Umbilical cord (tissue), 2 donors: ENCODE results near the gene ALDH9A1. TPM values are rescaled to one million over a fixed set of nuclear protein-coding genes. Genes with fewer than 3 reads are reported as not detected.
"Not testable (repeated sequence)": the region's sequence is repeated elsewhere in the genome, so short reads cannot be mapped to it uniquely, and the experiment has no call there.

Experiments
- DNase-seq: peaks from one replicate; pipeline ENCODE4 v3.0.0-alpha.2; 2015; ENCODE audit warnings: low spot score
- total RNA-seq: library from RNA; depleted of rRNA; stranded (reverse); fragments of >200 nt; gene quantifications from one replicate; pipeline ENCODE4 v1.2.3, GENCODE V29; 2014; ENCODE audit warnings: low replicate concordance; ENCODE audit not compliant: insufficient read depth

The ALDH9A1 gene
- 64.8 TPM for total RNA-seq

DNA sequence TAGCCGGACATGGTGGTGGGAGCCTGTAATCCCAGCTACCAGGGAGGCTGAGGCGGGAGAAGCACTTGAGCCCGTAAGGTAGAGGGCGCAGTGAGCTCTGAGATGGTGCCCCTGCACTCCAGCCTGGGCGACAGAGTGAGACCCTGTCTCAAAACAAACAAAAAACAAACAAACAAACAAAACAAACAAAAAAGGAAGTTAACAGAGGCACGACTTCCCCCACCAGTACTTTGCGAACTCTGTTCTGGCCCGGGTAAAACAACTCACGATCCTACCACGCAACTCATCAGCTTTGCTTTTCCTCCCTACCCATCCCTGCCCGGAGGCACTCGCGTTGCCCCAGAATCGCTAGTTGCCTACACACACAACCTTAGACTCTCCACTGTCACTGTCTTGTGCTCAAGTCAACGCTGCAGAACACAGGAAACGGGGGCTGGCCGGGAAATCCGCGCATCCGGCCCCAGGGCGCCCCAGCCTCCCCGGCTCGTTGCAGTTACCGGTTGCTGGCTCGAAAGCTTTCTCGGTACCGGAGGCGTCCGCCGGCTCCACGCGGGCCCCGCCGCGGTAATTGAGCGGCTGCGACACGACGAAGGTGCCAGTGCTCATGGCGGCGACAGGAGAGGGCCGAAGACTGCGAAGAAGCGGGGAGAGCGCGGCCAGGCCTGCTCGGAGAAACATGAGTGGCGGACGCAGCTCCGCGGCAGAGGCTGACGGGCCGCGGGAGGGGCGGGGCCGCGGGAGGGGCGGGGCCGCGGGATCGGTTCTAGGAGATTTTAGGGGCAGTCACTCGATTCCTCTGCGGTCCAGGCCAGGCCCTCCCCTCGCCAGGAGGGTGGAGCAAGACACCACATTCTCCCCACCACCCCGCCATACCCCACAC lies at the start of gene ALDH9A1:
ALDH9A1 (minus strand) TSS at position 682 of the 880 bp plus-strand sequence; CDS start at position 678, 4 bp downstream.
- DNase-seq, result peak; percentile 93

GRCh38 chr1:165747632-165748447 lies 49.5 kb upstream of the ALDH9A1 start:
- no peak for DNase-seq

GRCh38 chr1:165744913-165745312 lies 46.6 kb upstream of the ALDH9A1 start:
- DNase-seq, result not testable (repeated sequence)

DNA sequence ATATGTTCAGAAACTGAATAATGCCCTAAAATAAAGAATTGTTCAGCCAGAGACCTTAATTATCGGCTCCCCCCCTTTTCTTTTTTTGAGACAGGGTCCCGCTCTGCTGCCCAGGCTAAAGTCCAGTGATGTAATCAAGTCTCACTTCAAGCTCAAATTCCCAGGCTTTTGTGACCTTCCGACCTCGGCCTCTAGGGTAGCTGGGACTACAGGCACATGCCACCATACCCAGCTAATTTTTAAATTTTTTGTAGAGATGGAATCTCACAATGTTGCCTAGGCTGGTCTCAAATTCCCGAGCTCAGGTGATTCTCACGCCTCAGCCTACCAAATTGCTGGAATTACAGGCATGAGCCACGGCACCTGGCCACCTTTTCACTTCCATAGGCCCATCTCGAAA lies 43.8 kb upstream of the ALDH9A1 start:
- no peak for DNase-seq

GRCh38 chr1:165738794-165739193 lies 40.4 kb upstream of the ALDH9A1 start:
- no peak for DNase-seq

- no peak for DNase-seq
Observed at GRCh38 chr1:165737196-165737595, 38.8 kb upstream of the ALDH9A1 start.

- no peak for DNase-seq
Observed at GRCh38 chr1:165734906-165735305, 36.5 kb upstream of the ALDH9A1 start.

- DNase-seq, result no peak
Observed at GRCh38 chr1:165726841-165727240, 28.5 kb upstream of the ALDH9A1 start.

DNA sequence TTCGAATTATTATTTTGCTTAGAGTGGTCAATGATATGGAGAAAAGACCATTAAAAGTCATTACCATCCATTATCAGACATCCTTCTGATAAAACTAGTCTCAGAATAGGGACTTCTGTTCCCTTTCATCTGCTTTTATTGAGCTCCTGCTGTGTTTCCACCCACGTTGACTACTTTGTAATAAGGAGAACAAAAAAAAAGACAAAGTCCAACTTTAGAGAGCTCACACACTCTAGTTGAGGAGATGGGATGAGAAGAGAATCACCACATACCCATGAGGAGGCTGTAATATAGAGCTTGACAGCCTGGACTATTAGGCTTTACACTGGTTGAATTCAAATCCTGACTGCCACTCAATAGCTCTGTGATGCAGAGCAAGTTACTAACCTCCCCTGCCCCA lies 27.8 kb upstream of the ALDH9A1 start:
- DNase-seq, result no peak

DNA sequence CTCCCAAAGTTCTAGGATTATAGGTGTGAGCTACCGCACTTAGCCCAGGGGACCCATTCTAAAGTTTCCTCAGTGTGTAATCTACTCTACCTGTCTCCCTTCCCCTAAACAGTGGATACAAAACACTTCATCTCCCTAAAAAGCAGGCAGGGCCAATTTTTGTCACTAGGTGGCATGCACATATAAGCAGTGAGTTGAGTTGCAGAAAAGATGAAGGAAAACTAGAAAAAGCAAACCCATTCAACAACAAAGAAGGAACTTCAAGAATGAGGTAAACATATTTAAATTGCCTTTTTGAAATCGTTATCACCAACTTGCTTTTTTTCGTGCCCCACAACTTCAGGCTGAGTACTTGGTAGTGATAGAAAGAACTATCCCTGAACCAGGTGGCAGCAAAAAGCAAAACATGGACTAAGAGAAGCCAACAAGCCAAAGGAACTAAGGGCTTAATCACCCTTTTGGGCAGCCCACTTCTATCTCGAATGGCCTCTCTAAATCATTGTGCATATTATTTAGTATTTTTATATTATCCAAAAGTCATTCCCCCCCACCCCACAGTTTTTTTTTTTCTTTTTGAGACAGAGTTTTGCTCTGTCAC lies 19.7 kb upstream of the ALDH9A1 start:
- peak; percentile 68 for DNase-seq

GRCh38 chr1:165716265-165717051 lies 18.1 kb upstream of the ALDH9A1 start:
- DNase-seq, result not testable (repeated sequence)

DNA sequence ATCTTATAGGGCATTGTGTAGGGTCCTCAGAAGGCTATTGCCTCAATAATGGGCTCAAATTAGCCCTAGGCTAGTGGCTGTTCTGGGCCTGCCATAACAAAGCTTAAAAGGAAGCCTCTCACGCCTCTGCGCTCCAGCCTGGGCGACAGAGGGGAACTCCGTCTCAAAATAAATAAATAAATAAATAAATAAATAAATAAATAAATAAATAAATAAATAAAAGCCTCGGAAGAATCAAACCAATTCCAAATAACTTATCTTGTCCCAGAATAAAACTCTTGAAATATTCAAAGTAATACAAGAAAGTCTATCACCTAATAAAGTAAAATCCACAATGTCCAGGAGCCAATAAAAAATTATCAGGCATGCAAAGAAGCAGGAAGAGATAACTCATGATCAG lies 14.4 kb upstream of the ALDH9A1 start:
- no peak for DNase-seq

DNA sequence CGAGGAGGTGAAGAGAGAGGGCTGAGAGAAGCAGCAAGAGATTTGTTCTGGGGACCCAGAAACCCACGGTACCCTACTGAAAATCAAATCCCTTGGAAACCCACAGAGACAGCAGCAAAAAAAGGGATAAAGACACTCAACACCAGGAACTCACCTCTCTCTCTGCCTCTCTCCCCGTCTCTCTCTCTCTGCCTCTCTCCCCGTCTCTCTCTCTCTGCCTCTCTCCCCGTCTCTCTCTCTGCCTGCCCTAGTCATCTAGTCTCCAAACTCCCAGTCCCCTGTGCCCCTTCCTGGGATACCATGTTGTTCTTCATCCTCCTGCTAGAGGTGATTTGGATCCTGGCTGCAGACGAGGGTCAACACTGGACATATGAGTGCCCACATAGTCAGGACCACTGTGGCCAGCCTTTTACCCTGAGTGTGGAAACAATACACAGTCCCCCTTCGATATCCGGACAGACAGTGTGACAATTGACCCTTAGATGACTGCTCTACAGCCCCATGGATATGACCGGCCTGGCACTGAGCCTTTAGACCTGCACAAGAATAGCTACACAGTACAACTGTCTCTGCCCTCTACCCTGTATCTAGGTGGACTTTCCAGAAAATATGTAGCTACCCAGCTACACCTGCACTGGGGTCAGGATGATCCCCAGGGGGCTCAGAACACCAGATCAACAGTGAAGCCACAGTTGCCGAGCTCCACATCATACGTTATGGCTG lies 9.8 kb upstream of the ALDH9A1 start:
- no peak for DNase-seq

DNA sequence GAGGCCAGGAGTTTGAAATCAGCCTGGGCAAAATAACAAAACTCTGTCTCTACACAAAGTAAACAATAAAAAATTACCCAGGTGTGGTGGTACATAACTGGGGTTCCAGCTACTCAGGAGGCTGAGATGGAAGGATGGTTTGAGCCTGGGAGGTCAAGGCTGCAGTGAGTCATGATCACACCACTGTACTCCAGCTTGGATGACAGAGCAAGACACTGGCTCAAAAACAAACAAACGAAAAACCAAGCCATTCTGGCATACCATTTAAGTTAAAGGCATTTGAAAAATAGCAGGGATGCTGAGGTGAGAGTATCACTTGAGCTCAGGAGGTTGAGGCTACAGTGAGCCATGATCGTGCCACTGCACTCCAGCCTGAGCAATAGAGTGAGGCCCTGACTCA lies 5.3 kb upstream of the ALDH9A1 start:
- no peak for DNase-seq

GRCh38 chr1:165701922-165702321 lies 3.6 kb upstream of the ALDH9A1 start:
- DNase-seq, result not testable (repeated sequence)

- no peak for DNase-seq
Observed at GRCh38 chr1:165699577-165699976, 1.2 kb upstream of the ALDH9A1 start.

DNA sequence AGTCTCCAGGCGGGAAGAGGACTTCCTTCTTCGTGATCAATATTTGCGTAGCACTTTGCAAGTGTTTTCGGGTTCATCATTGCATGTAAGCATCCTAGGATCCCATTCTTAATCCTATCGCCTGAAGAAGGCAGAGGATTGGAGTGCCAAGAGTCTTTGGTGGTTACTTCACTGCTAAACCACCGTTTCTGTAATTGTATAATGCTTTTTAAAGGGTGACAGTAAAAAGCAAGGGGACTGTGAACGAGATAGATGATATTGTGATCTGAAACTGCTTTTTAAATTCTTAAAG lies 345 bp upstream of the ALDH9A1 start:
- DNase-seq, result no peak

DNA sequence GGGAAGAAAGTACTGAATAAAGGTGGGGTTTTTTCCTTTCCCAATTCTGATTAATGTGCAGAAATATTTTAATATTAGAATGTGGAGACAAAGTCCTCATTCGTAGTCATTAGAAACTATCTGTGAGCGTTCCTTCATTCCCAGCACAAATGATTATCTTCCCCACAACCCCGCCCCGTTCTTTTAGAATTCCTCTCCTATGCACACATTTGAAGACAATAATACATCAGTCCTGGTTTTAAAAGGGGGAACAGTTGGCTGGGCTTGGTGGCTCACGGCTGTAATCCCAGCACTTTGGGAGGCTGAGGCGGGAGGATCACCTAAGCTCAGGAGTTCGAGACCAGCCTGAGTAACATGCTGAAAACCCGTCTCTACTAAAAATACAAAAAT lies 876 bp downstream of the ALDH9A1 start:
- DNase-seq, result no peak

DNA sequence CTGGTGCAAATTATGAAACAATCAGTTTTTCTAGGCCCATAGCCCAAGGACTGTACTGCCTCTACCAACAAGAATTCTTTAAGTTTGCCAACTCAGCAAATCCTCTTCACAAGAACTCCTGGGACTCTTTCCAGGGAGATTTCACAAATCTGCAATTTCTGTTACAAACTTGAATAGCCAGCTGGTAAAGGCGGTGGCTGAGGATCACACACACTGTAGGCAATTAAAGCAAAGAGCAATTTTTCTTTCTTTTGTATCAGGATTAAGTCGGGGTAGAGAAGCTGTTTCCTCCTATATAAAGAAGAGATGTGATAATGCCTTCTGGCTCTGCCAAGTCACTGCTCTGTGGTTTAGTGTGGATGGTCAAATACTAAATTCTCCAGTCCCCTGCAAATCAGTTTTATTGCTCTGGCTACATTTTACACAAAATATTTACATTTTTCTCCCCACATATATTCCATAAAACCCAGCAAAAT lies 1.7 kb downstream of the ALDH9A1 start:
- DNase-seq, result peak; percentile 97

- DNase-seq, result no peak
Observed at GRCh38 chr1:165695031-165695430, 3.3 kb downstream of the ALDH9A1 start.

- DNase-seq, result no peak
Observed at GRCh38 chr1:165688046-165688445, 10.3 kb downstream of the ALDH9A1 start.
